ENCODE data around the gene FSTL5.

Gene FSTL5

DNA sequence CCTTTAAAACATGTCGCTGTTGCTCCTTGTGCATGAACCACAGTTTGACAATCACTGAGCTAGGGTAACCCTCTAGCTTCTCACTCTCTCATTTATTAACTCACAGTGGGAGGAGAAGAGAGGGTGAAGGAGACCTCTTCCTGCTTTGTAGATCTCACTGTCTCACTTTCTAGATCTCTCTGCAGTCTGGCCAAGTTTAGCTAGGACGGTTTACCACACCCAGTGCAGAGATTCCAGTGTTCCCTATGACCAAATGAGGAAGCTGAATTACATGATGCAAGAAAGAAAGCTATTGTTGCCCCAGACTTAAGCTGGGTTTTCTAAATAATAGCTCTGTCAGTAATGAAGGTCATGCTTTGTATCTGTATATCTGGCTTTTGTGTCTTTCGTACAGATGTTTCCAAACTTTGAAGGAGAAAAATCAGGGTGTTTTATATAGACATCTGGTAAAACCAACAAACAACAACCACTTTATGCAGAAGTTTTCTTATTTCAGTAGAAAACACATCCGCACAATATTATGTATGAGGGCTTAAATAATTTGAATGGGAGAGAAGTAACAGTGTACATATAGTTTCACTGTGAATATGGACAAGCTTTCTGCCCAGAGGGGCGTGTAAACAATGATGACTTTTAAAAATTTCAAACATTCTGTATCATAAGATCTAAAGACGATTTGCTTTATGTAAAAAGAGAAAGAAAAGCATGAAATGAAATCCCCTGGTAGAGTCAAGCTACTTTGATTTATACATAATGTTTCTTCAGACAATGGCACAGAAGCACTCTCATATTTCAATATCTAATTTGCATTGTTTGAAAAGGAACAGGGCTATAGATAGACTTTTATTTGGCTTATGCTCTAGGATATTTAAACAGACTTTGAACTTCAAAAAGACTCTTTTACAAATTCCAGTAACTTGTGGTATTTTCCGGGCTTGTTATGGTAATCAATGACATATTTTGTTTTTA is 582.3 kb downstream of the FSTL5 start:
- DNase-seq (ENCODE audit: low read depth in 2 of 2): no peak

DNA sequence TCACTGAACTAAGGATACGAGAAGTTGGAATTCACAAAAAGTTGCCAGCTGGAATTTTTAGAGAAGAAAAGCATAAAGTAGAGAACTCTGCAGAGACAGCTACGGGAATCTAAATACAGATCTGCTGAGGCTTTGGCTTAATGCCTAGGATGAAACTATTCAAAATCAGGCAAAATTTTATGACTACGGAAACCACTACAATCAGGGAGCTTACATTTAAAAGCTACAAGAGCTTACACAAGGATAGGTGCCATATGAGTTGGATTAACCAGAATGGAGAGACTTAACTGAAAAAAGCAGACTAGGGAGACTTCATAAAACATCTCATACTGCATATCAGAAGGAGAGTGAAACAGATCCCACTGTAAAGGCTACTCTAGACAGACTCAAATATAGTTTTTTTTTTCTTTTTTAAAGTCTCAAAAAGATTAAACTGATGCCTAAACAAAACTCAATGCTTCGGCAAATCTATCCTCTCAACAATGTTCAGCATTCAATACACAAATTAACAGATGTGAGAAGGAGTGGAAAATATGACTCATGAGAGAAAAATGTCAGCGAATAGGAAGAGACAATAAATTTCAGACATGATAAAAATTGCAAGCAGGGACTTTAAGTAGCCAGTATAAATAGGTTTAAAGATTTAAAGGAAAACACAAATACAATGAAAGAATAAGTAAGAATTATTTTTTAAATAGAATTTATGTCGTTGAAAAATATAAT is 586.1 kb downstream of the FSTL5 start:
- DNase-seq (ENCODE audit: low read depth in 2 of 2): no peak

DNA sequence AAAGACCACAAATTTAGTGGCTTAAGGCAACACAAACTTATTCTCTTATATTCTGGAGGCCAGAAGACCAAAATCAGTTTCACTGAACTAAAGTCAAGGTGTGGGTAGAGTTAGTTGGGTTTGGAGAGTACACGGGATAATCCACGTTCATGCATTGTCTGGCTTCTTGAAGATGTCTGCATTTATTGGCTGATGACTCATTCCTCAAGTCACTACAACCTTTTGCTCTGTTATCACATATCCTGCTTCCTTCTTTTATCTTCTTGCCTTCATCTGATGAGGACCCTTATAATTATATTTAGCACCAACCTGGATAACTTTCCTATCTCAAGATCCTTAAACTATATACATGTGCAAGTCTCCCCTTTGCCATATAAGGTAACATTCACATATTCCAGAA is 590.0 kb downstream of the FSTL5 start:
- no peak for DNase-seq (ENCODE audit: low read depth in 2 of 2)

DNA sequence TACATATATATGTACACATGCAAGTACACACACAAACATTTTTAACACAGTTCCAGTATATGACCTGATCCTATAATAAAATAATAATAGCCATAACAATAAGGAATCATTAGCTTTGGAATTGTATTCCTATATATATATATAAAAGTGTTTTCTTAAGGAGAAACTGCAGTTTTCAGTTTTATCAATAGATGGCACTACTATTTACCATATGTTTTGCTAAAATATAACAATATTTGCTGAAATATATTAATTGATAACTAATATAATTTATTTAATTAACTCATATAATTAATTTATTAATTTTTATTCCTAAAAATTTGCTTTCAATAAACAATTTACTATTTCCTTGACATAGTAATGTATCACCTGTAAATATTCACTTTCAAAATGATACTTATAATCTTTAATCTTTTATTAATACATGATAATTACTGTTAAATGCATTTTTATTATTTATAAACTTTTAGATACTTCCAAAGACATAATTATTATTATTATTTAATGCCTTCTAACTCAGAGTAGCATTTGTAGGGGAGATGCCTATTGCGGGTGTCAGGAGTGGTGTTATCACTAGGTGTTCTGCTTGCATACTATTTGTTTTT is 599.5 kb downstream of the FSTL5 start:
- no peak for DNase-seq (ENCODE audit: low read depth in 2 of 2)

DNA sequence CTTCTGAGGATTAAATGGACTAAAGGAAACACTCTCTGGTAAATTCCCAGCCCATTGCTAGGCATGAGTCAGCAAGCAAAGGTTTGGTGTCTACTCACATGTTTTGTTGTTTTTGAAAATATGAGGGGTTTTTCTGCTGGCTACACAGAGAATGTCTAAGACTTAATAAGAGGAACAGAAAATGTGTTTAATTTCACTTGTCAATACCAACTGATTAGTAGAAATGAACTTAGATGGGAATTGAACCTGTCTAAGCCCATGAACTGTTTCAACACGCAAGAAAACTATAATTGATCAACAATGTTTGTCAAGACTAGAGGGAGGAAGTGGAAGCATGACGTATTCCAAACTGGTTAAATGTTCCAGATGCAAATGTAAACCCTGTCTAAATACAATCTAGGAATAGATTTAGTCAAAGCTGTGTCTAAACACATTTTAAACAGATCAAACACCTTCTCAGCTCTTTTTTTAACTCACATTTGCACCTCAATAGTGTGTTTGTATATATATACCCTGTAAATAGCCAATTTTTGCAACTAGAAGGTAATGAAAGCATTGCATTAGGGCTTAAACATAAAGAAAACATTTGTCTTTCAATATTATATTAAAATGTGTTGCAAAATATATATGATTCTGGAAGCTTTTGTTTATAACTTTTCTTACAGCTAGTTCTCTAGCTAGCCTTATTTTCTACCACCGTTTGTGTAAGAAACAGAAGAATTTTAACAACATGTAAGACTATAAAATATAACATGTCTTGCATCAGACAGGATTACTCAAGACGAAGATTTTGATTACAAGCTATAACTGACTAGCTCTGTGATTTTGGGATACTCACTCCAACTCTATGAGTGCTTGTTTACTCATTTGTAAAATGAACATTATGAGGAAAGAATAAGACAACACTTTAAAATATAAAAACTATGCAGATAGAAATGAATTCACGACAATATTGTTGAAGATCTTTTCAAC is 607.8 kb downstream of the FSTL5 start:
- no peak for DNase-seq (ENCODE audit: low read depth in 2 of 2)

DNA sequence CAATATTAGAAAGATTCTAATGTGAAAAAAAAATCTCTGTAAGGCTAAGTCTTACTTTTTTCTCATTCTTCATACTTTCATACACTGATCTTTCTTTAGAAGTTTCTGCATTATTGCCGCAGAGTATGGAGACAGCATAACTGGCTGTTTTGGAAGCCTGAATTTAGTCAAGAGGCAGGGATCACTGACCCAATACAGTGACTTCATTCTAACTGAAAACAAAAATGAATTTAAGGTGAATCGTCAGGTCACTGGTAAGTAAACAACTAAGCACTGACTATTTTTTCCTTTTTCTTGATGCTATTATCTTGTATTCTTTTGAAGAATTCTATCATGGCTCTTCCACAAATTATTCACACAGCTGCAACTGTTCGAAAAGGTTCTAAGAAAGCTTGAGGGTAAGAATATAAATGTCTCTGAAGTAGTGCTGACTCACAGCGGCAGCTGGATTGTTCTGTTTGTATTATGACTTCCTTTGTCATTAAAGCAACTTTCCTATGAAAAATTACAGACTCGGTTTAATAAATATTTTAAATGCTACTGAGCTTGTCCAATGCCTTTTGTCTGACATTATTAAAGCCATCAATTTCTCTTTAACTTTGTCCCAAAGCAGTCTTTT is 609.3 kb downstream of the FSTL5 start:
- no peak for DNase-seq (ENCODE audit: low read depth in 2 of 2)

DNA sequence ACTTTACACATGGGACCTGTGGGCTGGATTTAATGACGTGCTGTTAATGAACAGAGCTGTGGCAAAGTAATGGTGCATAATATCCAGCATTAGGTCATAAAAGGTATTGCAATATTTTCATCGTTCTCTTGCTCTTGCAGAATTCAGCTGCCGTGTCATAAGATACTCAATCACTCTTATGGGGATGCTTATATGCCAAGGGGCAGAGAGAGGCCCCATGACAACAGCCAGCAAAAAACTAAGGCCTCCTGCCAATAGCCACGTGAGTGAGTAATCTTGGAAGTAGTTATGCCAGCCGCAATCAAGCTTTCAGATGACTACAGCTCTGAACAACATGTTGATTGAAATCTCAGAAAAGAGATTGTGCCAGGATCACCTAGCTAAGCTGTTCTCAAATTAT is 616.9 kb downstream of the FSTL5 start:
- no peak for DNase-seq (ENCODE audit: low read depth in 2 of 2)

DNA sequence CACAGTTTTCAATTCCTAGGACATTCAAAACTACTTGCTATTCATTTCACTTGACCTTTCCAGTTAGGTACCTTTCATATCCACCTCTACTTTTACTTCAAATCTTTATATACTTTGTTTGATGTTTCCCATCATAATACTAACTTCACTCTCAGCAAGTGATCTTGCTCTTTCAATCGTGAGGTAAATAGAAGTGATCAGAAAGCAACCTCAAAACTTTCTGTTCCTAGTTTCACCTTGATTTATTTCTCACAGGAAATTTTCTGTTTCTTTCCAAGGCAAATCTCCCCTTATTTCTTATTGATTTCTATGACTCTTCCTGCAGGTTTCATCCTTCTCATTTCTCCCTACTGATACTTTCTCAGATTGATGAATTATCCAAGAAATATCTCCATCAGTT is 623.5 kb downstream of the FSTL5 start:
- no peak for DNase-seq (ENCODE audit: low read depth in 2 of 2)

DNA sequence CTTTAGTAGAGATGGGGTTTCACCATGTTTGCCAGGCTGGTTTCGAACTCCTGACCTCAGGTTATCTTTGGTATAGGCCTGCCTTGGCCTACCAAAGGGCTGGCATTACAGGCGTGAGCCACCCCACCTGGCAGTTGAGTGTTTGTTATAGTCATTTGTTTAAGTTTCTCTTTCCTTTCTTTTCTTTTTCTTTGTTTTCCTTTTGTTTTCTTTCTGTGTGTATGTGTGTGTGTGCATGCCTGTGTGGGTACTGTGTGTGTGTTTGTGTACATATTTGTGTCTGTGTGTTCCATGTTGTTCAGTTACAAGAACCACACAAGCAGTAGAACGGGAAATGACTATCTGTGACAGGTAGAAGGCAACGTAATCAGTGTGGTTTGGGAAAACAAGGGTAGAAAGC is 624.9 kb downstream of the FSTL5 start:
- no peak for DNase-seq (ENCODE audit: low read depth in 2 of 2)

DNA sequence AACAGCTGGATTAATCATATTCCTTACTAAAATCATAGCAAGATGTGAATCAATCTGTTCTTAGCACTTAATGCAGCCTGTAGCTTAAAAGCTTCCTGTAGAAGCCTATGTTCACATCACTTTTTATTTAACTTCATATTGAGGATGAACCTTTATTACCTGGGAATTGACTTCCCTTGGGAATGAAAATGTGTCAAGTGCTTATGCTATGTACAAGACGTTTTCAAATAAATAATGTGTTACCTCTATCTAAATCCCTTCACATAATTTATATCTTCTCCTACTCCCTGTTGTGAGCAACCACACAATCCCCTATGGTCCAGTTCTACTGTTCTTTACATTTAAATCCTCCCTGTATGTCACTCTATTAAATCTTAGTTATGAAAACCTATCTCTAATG is 633.1 kb downstream of the FSTL5 start:
- DNase-seq (ENCODE audit: low read depth in 2 of 2): no peak

DNA sequence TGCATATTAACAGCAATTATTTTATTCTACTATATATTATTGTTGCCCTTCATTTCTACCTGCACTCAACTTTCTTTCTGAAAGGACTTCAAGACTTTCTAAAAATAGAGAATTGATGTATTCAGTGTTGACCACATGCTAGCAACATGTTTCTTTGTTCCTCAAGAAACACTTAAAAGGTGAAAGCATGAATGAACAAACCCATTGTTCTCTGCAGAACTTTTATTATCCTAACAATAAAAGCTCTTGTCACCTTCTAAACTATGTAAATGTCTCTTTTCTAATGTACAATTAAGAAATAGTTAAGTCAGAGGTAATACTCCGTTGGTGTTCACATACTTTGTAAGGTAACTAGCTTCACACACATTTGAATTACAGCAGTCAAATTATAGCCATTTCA is 638.7 kb downstream of the FSTL5 start:
- DNase-seq (ENCODE audit: low read depth in 2 of 2): no peak

DNA sequence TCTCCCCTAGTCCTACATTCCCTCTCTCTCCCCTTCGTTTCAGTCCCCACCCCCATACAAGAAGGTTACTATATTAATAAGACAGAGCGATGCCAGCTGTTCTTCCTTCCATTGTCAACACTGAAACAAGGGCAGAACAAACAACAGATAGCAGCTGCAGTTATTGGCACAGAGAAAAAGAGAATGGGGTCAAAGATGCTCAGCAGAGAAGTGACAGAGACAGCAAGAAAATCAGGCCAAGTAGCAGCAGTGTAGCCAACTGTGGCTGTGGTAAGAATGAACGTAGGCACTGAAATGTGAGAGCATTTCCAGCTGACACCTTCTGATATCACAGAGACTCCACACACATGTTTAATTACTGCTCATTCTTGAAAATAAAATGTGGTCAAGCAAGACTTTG is 641.8 kb downstream of the FSTL5 start:
- DNase-seq (ENCODE audit: low read depth in 2 of 2): no peak

DNA sequence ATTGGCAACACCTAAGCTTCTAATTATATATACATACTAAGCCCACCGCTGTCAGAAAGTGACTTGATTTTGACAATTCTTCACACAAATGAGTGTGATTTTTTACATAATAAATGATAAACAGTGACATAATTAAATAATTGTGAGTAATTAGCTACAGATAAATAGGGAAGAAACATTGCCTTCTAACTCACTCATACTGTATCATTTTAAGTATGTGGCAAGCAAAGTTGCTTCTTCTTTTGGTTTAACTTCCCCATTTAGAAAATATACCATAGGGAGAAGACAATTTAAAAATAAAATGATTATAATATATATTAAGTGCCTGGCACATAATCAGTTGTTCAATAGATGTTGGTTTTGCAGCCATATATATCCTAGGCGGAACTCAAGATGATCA is 644.2 kb downstream of the FSTL5 start:
- no peak for DNase-seq (ENCODE audit: low read depth in 2 of 2)

DNA sequence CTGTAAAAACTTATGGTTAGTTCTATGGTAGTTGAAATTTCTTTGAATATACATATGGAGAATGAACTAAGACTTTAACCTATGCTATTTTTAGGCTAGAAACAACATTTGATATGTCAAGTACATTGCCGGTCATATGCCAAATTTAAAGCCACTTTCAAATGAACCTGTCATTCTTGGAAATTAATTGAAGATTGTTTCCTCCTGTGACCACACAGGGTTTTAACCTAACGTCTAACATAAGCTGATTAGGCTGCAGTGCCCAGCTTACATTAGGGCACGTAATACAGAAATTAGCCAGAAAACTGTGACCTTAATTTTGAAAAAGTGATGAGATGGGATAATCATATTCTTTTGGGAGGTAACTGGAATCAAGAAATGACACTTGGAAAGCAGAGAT is 645.9 kb downstream of the FSTL5 start:
- no peak for DNase-seq (ENCODE audit: low read depth in 2 of 2)

DNA sequence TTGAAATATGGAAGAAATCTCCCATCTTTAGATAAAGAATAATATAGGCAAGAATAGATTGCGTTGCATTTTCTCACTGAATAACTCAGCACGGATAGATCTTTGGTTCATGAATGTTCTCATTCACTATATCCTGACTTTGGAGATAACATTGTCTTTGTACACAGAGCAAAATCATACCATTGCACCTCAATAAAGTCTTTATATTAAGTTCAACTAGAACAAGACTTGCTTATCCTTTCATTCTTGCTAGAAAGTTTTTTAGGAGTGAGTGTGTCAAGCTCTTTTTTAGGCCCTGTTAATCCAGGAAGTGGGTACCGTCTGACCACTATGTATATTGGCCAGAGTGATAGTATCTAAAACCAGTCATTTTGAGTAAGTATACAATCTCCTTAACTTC is 658.7 kb downstream of the FSTL5 start:
- no peak for DNase-seq (ENCODE audit: low read depth in 2 of 2)

DNA sequence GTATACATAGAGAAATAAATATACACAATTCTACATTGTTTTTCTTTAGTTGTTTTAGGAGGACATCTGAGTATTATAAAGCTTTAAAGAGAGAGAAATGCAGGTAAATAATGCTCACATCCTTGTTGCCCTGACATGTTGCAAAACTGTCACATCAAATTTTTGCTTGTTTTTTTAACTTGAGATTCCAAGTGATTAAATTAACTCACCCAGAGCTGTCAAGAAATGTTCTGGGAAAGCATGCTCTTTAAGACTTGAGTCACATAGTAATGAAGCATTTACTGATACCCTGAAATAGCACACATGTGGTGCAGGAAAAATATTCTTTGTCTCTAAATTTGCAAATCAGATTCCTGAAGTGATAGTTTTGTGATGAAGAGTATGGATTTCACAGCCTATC is 665.6 kb downstream of the FSTL5 start:
- DNase-seq (ENCODE audit: low read depth in 2 of 2): no peak

DNA sequence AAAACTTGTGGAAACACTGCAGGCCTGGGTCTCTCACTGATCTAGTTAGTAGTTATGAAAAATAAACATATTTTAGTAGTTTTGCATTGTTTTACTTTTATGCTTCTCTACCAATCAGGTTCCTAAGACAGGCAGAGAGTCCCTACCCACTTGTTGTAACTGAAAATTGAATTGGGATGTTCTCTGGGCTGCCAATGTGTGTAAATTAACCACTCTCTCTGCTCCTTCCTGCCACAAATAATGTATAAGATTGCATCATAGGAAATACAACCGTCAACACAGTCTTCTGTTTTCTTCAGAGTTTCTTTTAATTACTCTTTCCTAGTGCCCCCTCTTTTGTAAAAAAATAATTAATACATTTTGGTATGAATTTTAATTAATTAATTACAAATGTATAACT is 677.3 kb downstream of the FSTL5 start:
- no peak for DNase-seq (ENCODE audit: low read depth in 2 of 2)

DNA sequence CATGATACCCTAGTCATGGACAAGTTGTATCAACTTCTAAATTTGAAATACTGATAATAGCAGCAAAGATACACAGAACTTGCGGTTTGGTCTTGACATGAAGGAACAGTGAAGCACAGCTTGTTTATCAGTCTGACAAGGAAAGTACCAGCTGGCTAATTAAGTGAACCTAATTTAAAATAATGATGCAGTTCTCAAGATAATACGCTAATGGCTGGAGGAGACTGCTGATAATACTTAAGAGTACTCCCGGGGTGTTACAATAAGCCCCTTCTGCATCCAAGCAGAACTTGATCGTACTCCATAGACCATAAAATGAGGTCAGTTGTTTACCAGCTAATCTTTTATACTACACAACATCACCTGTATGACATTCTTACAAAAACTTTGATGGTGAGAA is 697.5 kb downstream of the FSTL5 start:
- DNase-seq (ENCODE audit: low read depth in 2 of 2): no peak

DNA sequence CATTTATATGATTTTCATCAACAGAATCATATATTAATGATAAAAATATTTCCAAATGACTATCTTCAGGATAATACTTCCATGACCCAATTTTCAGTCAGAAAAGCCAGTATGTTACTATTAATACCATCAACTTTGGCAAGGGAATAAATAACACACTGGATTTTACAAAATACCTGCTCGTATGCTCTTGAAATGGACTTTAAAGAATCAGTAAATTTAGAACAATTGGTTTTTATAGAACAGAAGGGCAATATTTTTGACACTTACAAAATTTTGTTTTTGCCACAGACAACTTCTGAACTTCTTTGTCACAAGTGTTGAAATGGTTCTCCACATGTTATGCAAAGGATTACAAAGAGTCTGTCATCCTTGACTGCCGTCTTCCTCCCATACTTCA is 700.4 kb downstream of the FSTL5 start:
- no peak for DNase-seq (ENCODE audit: low read depth in 2 of 2)

DNA sequence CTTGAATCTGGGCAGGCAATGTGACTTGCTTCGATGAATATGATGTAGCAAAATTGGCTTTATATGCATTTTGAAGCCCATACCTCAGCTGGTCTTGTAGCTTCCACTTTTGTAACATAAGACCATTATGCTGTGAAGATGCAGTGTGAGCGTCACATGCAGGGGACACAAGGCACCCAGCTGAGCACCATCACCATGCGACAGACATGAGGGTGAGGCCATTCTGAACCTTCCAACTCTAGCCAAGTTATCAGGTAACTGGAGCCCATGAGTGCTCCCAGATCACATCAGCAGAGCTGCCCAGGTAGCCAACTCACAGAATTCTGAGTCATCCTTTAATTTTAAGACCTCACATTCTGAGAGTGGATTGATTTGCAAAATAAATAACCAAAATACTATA is 705.9 kb downstream of the FSTL5 start:
- DNase-seq (ENCODE audit: low read depth in 2 of 2): no peak

DNA sequence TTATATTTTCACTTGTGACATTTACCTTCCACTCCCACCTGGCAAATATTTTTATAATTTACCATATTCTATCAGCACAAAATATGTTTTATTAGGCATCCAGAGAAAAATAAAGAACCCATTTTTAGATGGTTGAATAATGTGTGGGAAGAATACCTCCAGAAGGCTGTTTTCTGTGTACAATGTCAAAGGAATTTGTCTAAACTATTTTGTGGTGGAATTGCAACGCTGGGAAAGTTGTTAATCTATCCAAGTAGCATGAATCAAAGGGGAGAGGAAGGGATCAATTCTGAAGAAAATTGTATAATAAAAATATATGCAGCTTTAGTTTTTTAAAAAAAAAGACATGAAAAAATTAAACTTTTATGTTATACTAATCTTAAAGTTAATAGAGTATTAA is 706.5 kb downstream of the FSTL5 start:
- no peak for DNase-seq (ENCODE audit: low read depth in 2 of 2)
